HCT116 (cell line): ENCODE results near the gene MED27. TPM values are rescaled to one million over a fixed set of nuclear protein-coding genes. Genes with fewer than 3 reads are reported as not detected.

Experiments
- ATAC-seq: fragments of 200-7000 bp; cut with Tn5 transposase; 2 replicates; pipeline ENCODE4 v1.9.1; 2020; ENCODE audit warnings: mild to moderate bottlenecking, moderate library complexity
- BruUV-seq: library from RNA; stranded (reverse); fragments of 400-500 nt; replicated peaks from 2 replicates; lab custom pipeline; 2021; lab: Mats Ljungman, UMichigan
- CTCF ChIA-PET: fragments of 300-600 bp; sonication (Branson Sonifier 250); formaldehyde crosslinking; loops from one replicate; lab custom pipeline; 2021; ENCODE audit warnings: antibody characterized with exemption; lab: Charles Lee
- POLR2A ChIA-PET: fragments of 300-600, 350-600 bp; sonication (Branson Sonifier 250); formaldehyde crosslinking; loops from one replicate; lab custom pipeline; 2021; ENCODE audit warnings: antibody characterized with exemption; lab: Charles Lee
- RAD21 ChIA-PET, 2 experiments: fragments of 300-600 bp; sonication (Branson Sonifier 250); formaldehyde crosslinking; loops; one replicate each; lab custom pipeline; 2023; ENCODE audit warnings: low total read pairs in 2 of 2; ENCODE audit not compliant: uncharacterized antibody in 2 of 2, unreplicated experiment in 2 of 2, low non-redundant PET in 1 of 2; lab: Charles Lee
- DNase-seq: peaks from one replicate; pipeline ENCODE4 v3.0.0-alpha.2; 2010; ENCODE audit warnings: low read depth, low spot score
- H2AFZ ChIP-seq: fragments of 200-600 bp; shearing (Covaris generic), sonication (generic); 2 replicates; pipeline ENCODE4 v1.6.1; 2017; ENCODE audit warnings: low read depth, mixed run types, mixed read lengths, antibody characterized with exemption, low read length; ENCODE audit not compliant: poor library complexity, severe bottlenecking
- H3K27ac ChIP-seq: 2 replicates; pipeline ENCODE4 v1.5.1; 2012; ENCODE audit warnings: low read depth, low read length
- H3K27me3 ChIP-seq: fragments of 200-600 bp; sonication (generic); 2 replicates; pipeline ENCODE4 v1.6.1; 2016; ENCODE audit warnings: mixed run types, low read length, mixed read lengths; ENCODE audit not compliant: insufficient read depth
- H3K36me3 ChIP-seq, 2 experiments: fragments of 200-500 bp in 1 of 2; fragments of 200-600 bp in 1 of 2; sonication (Bioruptor generic) in 1 of 2; sonication (generic) in 1 of 2; 2 replicates each; pipeline versions ENCODE4 v1.5.1 to v1.6.1; 2014 to 2016; ENCODE audit warnings: low read length in 2 of 2, inconsistent platforms in 1 of 2, mixed read lengths in 1 of 2, mixed run types in 1 of 2; ENCODE audit not compliant: insufficient read depth in 2 of 2, control insufficient read depth in 1 of 2
- H3K4me1 ChIP-seq, 2 experiments: fragments of 200-600 bp in 1 of 2; sonication (generic) in 1 of 2; 2 replicates each; pipeline versions ENCODE4 v1.5.1 to v1.6.1; 2012 to 2017; ENCODE audit warnings: low read length in 2 of 2, inconsistent platforms in 1 of 2, mild to moderate bottlenecking in 1 of 2, mixed read lengths in 1 of 2, mixed run types in 1 of 2, moderate library complexity in 1 of 2; ENCODE audit not compliant: insufficient read depth in 2 of 2, control insufficient read depth in 1 of 2
- H3K4me2 ChIP-seq: fragments of 200-600 bp; sonication (generic); 2 replicates; pipeline ENCODE4 v1.6.1; 2017; ENCODE audit warnings: mixed run types, low read length, mixed read lengths
- H3K4me3 ChIP-seq, 2 experiments: fragments of 200-600 bp in 1 of 2; sonication (generic) in 1 of 2; replicated peaks in 1 of 2; 2 replicates each; pipeline ENCODE4 v1.5.1; 2011 to 2016; ENCODE audit warnings: low read length in 2 of 2, control low read depth in 1 of 2, low read depth in 1 of 2, mild to moderate bottlenecking in 1 of 2, mixed read lengths in 1 of 2, mixed run types in 1 of 2
- H3K79me2 ChIP-seq: fragments of 200-600 bp; sonication (generic); 2 replicates; pipeline ENCODE4 v1.6.1; 2017; ENCODE audit warnings: mild to moderate bottlenecking, mixed run types, low read length, moderate library complexity, mixed read lengths; ENCODE audit not compliant: insufficient read depth
- H3K9ac ChIP-seq: fragments of 200-600 bp; sonication (generic); 2 replicates; pipeline ENCODE4 v1.6.1; 2016; ENCODE audit warnings: low read length, mixed read lengths
- H3K9me2 ChIP-seq: fragments of 200-600 bp; sonication (generic), shearing (Covaris generic); 2 replicates; pipeline ENCODE4 v1.6.1; 2017; ENCODE audit warnings: mixed run types, mild to moderate bottlenecking, moderate library complexity; ENCODE audit not compliant: insufficient read depth
- H3K9me3 ChIP-seq, 2 experiments: fragments of 200-500 bp in 1 of 2; fragments of 200-600 bp in 1 of 2; sonication (Bioruptor generic) in 1 of 2; sonication (generic) in 1 of 2; 2 replicates each; pipeline ENCODE4 v1.6.1; 2014 to 2017; ENCODE audit warnings: low read length in 2 of 2, mixed read lengths in 2 of 2, inconsistent platforms in 1 of 2, low read depth in 1 of 2, mild to moderate bottlenecking in 1 of 2, mixed run types in 1 of 2, moderate library complexity in 1 of 2; ENCODE audit not compliant: control insufficient read depth in 1 of 2, insufficient read depth in 1 of 2
- H4K20me1 ChIP-seq: fragments of 200-600 bp; sonication (generic), shearing (Covaris generic); 2 replicates; pipeline ENCODE4 v1.6.1; 2017; ENCODE audit warnings: mixed run types, mild to moderate bottlenecking, moderate library complexity; ENCODE audit not compliant: insufficient read depth
- ATF3 ChIP-seq: IDR thresholded peaks from 2 replicates; pipeline ENCODE4 v1.6.1; 2012
- ELF1 ChIP-seq: IDR thresholded peaks from 2 replicates; pipeline ENCODE4 v1.6.1; 2012; ENCODE audit warnings: low read depth, borderline replicate concordance
- EZH2 ChIP-seq: fragments of 200-600 bp; sonication (generic); IDR thresholded peaks from 2 replicates; pipeline ENCODE4 v1.6.1; 2017; ENCODE audit warnings: antibody characterized with exemption, mixed run types
- EZH2phosphoT487 ChIP-seq: fragments of 200-600 bp; IDR thresholded peaks from 2 replicates; pipeline ENCODE4 v1.6.1; 2018; ENCODE audit warnings: antibody characterized with exemption, borderline replicate concordance
- FOSL1 ChIP-seq: IDR thresholded peaks from 2 replicates; pipeline ENCODE4 v1.6.1; 2012; ENCODE audit warnings: low read depth
- MAX ChIP-seq: IDR thresholded peaks from 2 replicates; pipeline ENCODE4 v1.6.1; 2012
- POLR2A ChIP-seq: IDR thresholded peaks from 2 replicates; pipeline ENCODE4 v1.7.0; 2011; ENCODE audit warnings: borderline replicate concordance; ENCODE audit not compliant: insufficient read depth, insufficient read length; ENCODE audit errors: extremely low read depth
- POLR2AphosphoS5 ChIP-seq: IDR thresholded peaks from 2 replicates; pipeline ENCODE4 v1.6.1; 2011; ENCODE audit warnings: mild to moderate bottlenecking, low read depth, low read length, moderate library complexity
- REST ChIP-seq: IDR thresholded peaks from 2 replicates; pipeline ENCODE4 v1.6.1; 2012; ENCODE audit warnings: low read depth
- SP1 ChIP-seq: IDR thresholded peaks from 2 replicates; pipeline ENCODE4 v1.6.1; 2012; ENCODE audit warnings: low read depth
- TCF7L2 ChIP-seq: IDR thresholded peaks from 2 replicates; pipeline ENCODE4 v1.7.0; 2011; ENCODE audit warnings: borderline replicate concordance, inconsistent platforms; ENCODE audit not compliant: insufficient read depth, insufficient read length; ENCODE audit errors: extremely low read depth
- ZFX ChIP-seq: fragments of 450-650 bp; IDR thresholded peaks from 2 replicates; pipeline ENCODE4 v1.6.1; 2017
- ZNF274 ChIP-seq: fragments of 200-500 bp; sonication (Bioruptor generic); IDR thresholded peaks from 2 replicates; pipeline ENCODE4 v1.6.1; 2014; ENCODE audit warnings: mild to moderate bottlenecking, low read depth, low read length, inconsistent platforms
- intact Hi-C: fragments of 100-400 bp; cut with micrococcal nuclease; formaldehyde crosslinking; loops from 2 replicates; pipeline ENCODE4 v1.10.0; 2022
- total RNA-seq: library from RNA; stranded (reverse); gene quantifications from one replicate; pipeline ENCODE4 v1.2.1, GENCODE V29; 2021; ENCODE audit not compliant: unreplicated experiment

The MED27 gene
- total RNA-seq, 1 experiment from 2014 or later: 26.9 TPM

- no peak for TF ChIP-seq REST
- TF ChIP-seq ATF3: no peak
- no peak for TF ChIP-seq MAX
These were observed 254.6 kb downstream of the MED27 start (continued) for GRCh38 chr9:131824953-131825495.

- no TSS peak for BruUV-seq
- no peak overlapping the region for H3K4me3 ChIP-seq
- no peaks in the 10 kb centered on the region; the same call in 1 of the 2 replicates for H3K27me3 ChIP-seq
- no peak overlapping the region for H3K4me2 ChIP-seq
- DNase-seq: no peak
- no peak overlapping the region for H3K27ac ChIP-seq
- intact Hi-C loops: no loop called here
- no peak for ATAC-seq
- H3K4me1 ChIP-seq: no peaks in the 10 kb centered on the region
- ChIA-PET POLR2A (no interaction called here), CTCF (no interaction called here), RAD21 (no interaction called here)
- TF ChIP-seq EZH2phosphoT487 (no peak), MAX (no peak), TCF7L2 (no peak), ZNF274 (no peak), ZFX (no peak), EZH2 (no peak), ELF1 (no peak), POLR2A (no peak), POLR2AphosphoS5 (no peak), SP1 (no peak), FOSL1 (no peak)
- TF ChIP-seq, all 23 proteins: peak for 0
- no peak overlapping the region for H3K9ac ChIP-seq
- no peak overlapping the region for H2AFZ ChIP-seq
- no peaks in the 10 kb centered on the region for H3K79me2 ChIP-seq
- no peaks in the 10 kb centered on the region for H3K36me3 ChIP-seq
- H3K9me3 ChIP-seq: no peaks in the 10 kb centered on the region
- H4K20me1 ChIP-seq: no peaks in the 10 kb centered on the region
- no peaks in the 10 kb centered on the region for H3K9me2 ChIP-seq
These were observed 255.5 kb downstream of the MED27 start for GRCh38 chr9:131824155-131824594.
